Measurements from ENCODE around the gene EGFL8. TPM values are rescaled to one million over a fixed set of nuclear protein-coding genes. Genes with fewer than 3 reads are reported as not detected.
A peak's percentile ranks its signal among the peaks of the same experiment; 100 is the strongest.

The EGFL8 gene
- total and polyA plus RNA-seq, 2 donors (not counting 3 experiments of a cell fraction or from before 2014, with no cell fraction given), result 9.0 to 12.6 TPM

DNA sequence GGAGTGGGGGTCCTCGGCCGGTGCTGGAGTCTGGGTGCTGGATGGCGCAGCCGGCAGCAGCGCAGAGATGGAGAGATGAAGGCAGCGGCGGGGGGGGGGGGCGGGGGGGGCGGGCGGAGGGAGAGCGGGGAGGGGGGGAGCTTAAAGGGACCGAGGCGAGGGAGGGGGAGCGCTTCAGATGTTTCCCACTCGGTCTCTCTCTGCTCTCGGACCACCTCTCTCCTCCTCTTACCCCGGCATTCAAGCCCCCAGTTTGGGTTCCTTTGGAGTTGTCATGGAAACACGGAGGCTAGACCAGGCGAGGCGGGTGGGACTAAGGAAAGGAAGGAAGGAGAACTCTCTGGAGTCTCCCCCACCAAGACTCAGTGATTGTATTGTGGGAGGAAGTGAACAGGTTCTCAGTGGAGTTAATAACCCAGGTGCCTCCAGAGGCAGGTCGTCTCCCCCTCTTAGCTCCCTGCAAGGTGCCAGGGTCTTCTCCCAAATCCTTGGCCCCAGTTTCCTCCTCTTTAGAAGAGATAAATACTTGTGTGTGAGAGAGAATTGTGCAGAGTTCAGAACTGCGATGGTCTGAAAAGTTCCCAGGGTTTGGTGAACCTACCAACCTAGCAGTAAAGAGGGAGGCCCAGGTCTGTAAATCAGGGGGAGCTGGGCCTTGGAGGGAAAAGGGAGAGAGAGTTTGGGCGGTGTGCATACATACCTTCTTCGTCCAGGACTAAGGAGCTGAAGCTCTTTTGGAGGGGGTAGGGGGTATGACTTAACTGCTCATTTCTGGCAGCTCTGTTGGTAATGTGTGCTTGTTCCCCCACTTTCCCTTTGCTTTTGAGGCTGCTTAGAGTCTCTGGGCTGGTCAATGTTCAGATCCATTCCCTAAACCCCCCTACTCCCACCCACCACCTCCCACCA lies 12.3 kb upstream of the EGFL8 start, which contains the start of gene PRRT1:
PRRT1 (minus strand) TSS at position 77 of the 906 bp plus-strand sequence. CDS start 112 bp downstream, outside the sequence.
- no peaks in the 10 kb centered on the region for H3K9me1 ChIP-seq (replicated peaks; ENCODE audit: control insufficient read depth, extremely low read depth, insufficient read depth, low read length)
- peaks cover 12 to 16% of the 10 kb centered on the region in 2 experiments for H3K27me3 ChIP-seq (ENCODE audit: control insufficient read depth in 2 of 2, insufficient read depth in 2 of 2, low read length in 2 of 2)
- no peak within 1 kb of the TSS for H3K27ac ChIP-seq (ENCODE audit: insufficient read depth, low read depth, low read length)
- no peak for FAIRE-seq
- peak within 1 kb of the TSS; percentile 40 for H3K4me2 ChIP-seq (ENCODE audit: insufficient read depth, low read length)
- H4K20me1 ChIP-seq (replicated peaks; ENCODE audit: control insufficient read depth, extremely low read depth, insufficient read depth, low read length), result no peaks in the 10 kb centered on the region
- BruUV-seq (replicated peaks), result no TSS peak
- DNase-seq (ENCODE audit: low read depth, low spot score), result peak; percentile 18
- intact Hi-C loops (cut with micrococcal nuclease), result no loop called here
- peaks cover 24% of the 10 kb centered on the region for H3K4me1 ChIP-seq (ENCODE audit: control insufficient read depth, extremely low read depth, insufficient read depth, low read length)
- peak within 1 kb of the TSS in 1 of 3 experiments; percentile 15 for H3K4me3 ChIP-seq (replicated peaks in 1 of 3; ENCODE audit: insufficient read depth in 1 of 3, low read depth in 1 of 3, low read length in 3 of 3)
- H2AFZ ChIP-seq (ENCODE audit: low read depth, low read length), result peak within 1 kb of the TSS; percentile 61
- POLR2A ChIA-PET, result no interaction called here
- CTCF ChIA-PET, result interaction anchor here (0.7 to 1.0 kb wide), 3 partner anchors 9 to 212 kb away, joined by 3 read pairs; no protein-coding TSS in a partner anchor
- no peak for TF ChIP-seq GATA2 (IDR thresholded peaks at IDR 0.05; ENCODE audit: insufficient read depth, insufficient read length, low read depth, low read length)
- TF ChIP-seq, protein P1, sequence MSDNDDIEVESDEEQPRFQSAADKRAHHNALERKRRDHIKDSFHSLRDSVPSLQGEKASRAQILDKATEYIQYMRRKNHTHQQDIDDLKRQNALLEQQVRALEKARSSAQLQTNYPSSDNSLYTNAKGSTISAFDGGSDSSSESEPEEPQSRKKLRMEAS (IDR thresholded peaks at IDR 0.05; ENCODE audit: insufficient read depth, insufficient read length), result no peak
- no peak for TF ChIP-seq POLR2A (IDR thresholded peaks at IDR 0.05; ENCODE audit: low read depth, low read length)
- no peak for TF ChIP-seq POLR2AphosphoS5 (IDR thresholded peaks at IDR 0.05; ENCODE audit: insufficient read depth, low read depth, low read length)
- no peak for TF ChIP-seq CTCF (IDR thresholded peaks at IDR 0.05; ENCODE audit: extremely low read depth in 1 of 2, insufficient read depth in 1 of 2, low read depth in 1 of 2, low read length in 2 of 2)
- no peak for TF ChIP-seq MYC (IDR thresholded peaks at IDR 0.05; ENCODE audit: low read depth, low read length)
- TF ChIP-seq JUN (IDR thresholded peaks at IDR 0.05; ENCODE audit: borderline replicate concordance, insufficient read depth, insufficient read length, low read depth), result no peak
- H3K9me3 ChIP-seq (replicated peaks; ENCODE audit: control insufficient read depth, insufficient read depth, low read length), result no peaks in the 10 kb centered on the region
- H3K9ac ChIP-seq (replicated peaks; ENCODE audit: extremely low read depth, insufficient read depth, low read length), result no peak within 1 kb of the TSS
- H3K36me3 ChIP-seq (ENCODE audit: control insufficient read depth in 2 of 2, extremely low read depth in 1 of 2, insufficient read depth in 2 of 2, low read length in 2 of 2), result no peaks in the 10 kb centered on the region
- dilution Hi-C loops (cut with MboI; ENCODE audit: extremely low pct_ligation_motif_present, low sequenced_read_pairs), result no loop called here
- H3K79me2 ChIP-seq (ENCODE audit: control insufficient read depth, insufficient read depth, low read length), result peaks cover 4% of the 10 kb centered on the region

All from endothelial cell of umbilical vein (primary cell).